Gastrocnemius medialis (tissue), 4 donors: Measurements from ENCODE around the gene SYDE1.

Source experiments
- POLR2A ChIP-seq, 2 donors: fragments of 450-650 bp; IDR thresholded peaks; one replicate each; pipeline ENCODE4 v1.6.1; 2017; ENCODE audit warnings: antibody characterized with exemption in 2 of 2, mild to moderate bottlenecking in 2 of 2, moderate library complexity in 2 of 2
- TF ChIP-seq, protein P1 (sequence below), 5 experiments: fragments of 450-650 bp in 3 of 5; fragments of 200-600 bp in 2 of 5; sonication (generic) in 2 of 5; IDR thresholded peaks in 4 of 5; conservative IDR thresholded peaks in 1 of 5; 1 replicate in 4 of 5; 2 replicates in 1 of 5; pipeline ENCODE4 v1.5.1; 2016 to 2019; ENCODE audit warnings: antibody characterized with exemption in 5 of 5, mild to moderate bottlenecking in 3 of 5, moderate library complexity in 3 of 5

DNA sequence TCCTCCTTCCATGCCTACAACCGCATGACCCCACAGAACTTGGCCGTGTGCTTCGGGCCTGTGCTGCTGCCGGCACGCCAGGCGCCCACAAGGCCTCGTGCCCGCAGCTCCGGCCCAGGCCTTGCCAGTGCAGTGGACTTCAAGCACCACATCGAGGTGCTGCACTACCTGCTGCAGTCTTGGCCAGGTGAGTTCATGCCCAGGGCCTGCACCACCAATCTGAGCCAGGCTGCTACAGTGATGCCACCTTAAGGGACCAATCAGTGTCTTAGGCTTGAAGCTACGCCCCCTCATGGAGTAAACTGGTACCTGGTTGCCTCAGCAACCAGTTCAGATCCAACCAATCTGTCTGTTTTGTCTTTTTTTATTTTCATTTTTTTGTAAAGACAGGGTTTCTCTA, 5.2 kb downstream of the SYDE1 start:
- TF ChIP-seq, protein P1, sequence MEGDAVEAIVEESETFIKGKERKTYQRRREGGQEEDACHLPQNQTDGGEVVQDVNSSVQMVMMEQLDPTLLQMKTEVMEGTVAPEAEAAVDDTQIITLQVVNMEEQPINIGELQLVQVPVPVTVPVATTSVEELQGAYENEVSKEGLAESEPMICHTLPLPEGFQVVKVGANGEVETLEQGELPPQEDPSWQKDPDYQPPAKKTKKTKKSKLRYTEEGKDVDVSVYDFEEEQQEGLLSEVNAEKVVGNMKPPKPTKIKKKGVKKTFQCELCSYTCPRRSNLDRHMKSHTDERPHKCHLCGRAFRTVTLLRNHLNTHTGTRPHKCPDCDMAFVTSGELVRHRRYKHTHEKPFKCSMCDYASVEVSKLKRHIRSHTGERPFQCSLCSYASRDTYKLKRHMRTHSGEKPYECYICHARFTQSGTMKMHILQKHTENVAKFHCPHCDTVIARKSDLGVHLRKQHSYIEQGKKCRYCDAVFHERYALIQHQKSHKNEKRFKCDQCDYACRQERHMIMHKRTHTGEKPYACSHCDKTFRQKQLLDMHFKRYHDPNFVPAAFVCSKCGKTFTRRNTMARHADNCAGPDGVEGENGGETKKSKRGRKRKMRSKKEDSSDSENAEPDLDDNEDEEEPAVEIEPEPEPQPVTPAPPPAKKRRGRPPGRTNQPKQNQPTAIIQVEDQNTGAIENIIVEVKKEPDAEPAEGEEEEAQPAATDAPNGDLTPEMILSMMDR (IDR thresholded peaks at IDR 0.05 in 4 of 5, conservative IDR thresholded peaks at IDR 0.05 in 1 of 5): no peak
- TF ChIP-seq POLR2A (IDR thresholded peaks at IDR 0.05): no peak
